Measurements from ENCODE around the gene TOM1.
"Not testable (repeated sequence)": the region's sequence is repeated elsewhere in the genome, so short reads cannot be mapped to it uniquely, and the experiment has no call there.

Gene TOM1

GRCh38 chr22:35359380-35360065 lies 59.8 kb downstream of the TOM1 start:
- no peak for TF ChIP-seq JUND (IDR thresholded peaks at IDR 0.05; ENCODE audit: low read depth)
- in situ Hi-C loops (cut with HindIII; ENCODE audit: low pct_unique_long_range_greater_than_20kb, low sequenced_read_pairs), result no loop called here
- peak in 1 of 2 experiments; percentile 40 for DNase-seq (ENCODE audit: low read depth in 1 of 2, low spot score in 1 of 2)

GRCh38 chr22:35361001-35361558 lies 61.4 kb downstream of the TOM1 start:
- in situ Hi-C loops (cut with HindIII; ENCODE audit: low pct_unique_long_range_greater_than_20kb, low sequenced_read_pairs), result no loop called here
- DNase-seq (ENCODE audit: low read depth in 1 of 2, low spot score in 1 of 2), result no peak
- no peak for TF ChIP-seq JUND (IDR thresholded peaks at IDR 0.05; ENCODE audit: low read depth)

DNA sequence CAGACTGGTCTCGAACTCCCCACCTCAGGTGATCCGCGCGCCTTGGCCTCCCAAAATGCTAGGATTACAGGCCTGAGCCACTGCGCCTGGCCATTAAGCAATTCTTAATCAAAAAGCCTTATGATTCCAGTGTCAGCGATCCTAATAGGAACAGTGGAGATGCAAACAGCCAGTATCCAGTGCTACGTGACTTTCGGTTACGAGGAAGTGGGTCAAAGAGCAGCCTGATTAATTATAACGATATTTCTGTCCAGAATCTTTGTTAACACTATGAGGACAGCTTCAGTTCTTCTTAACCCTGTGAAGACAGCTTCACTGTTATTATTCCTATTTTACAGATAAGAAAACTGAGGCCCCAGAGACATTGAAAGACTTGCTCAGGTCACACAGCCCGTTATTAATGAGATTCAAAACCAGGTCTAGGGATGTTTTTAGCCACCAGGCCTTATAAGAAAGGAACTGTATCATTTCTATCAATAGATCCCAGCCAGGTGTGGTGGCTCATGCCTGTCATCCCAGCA lies 63.9 kb downstream of the TOM1 start:
- in situ Hi-C loops (cut with HindIII; ENCODE audit: low pct_unique_long_range_greater_than_20kb, low sequenced_read_pairs), result no loop called here
- DNase-seq (ENCODE audit: low read depth in 1 of 2, low spot score in 1 of 2), result no peak

GRCh38 chr22:35364230-35364629 lies 64.5 kb downstream of the TOM1 start:
- in situ Hi-C loops (cut with HindIII; ENCODE audit: low pct_unique_long_range_greater_than_20kb, low sequenced_read_pairs); DNase-seq (ENCODE audit: low read depth in 1 of 2, low spot score in 1 of 2): not testable (repeated sequence)

More for the DNA sequence above, 63.9 kb downstream of the TOM1 start:
- no peak for TF ChIP-seq JUND (IDR thresholded peaks at IDR 0.05; ENCODE audit: low read depth)

DNA sequence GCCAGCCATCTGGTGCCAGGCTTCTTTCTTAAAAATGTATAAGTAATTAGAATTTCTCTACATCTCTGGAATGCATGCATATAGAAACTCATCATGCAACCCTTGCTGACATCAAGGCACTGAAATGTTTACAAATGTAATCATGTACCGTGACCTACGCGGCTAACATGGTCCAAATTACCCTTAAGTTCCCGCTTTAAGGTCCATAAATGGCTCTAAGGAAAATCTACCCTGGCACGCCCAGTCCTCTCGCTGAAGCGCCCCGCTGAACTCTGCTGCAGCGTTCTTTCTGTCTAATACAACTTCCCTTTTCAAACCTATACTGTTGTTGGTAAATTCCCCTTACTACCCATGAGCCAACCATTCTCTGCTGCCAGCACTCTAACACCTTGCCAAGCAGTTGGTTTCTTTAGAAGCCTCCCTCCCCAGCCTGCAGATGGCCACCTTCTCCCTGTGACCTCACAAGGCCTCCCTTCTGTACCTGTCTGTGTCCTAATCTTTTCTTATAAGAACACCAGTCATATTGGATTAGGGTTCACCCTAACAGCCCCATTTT lies 67.7 kb downstream of the TOM1 start:
- peak in 1 of 2 experiments; percentile 17 for DNase-seq (ENCODE audit: low read depth in 1 of 2, low spot score in 1 of 2)
- in situ Hi-C loops (cut with HindIII; ENCODE audit: low pct_unique_long_range_greater_than_20kb, low sequenced_read_pairs), result no loop called here
- no peak for TF ChIP-seq JUND (IDR thresholded peaks at IDR 0.05; ENCODE audit: low read depth)

DNA sequence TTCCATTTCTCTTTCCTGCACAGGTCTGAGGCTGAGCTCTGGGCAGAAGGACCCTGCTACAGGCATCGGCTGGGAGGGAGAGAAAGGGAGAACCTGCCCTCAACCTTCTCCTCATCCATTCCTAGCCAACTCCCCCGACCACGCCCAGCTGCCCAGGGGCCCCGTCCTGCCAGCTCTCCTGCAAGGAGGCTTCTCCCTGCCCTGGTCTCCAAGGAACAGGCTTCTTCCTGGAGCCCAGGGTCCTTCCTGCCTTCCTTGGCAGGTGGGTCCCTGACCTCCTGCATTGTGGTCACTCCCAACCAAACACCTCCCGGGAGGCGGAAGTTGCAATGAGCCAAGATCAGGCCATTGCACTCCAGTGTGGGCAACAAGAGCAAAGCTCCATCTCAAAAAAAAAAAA lies 68.7 kb downstream of the TOM1 start:
- DNase-seq (ENCODE audit: low read depth in 1 of 2, low spot score in 1 of 2), result no peak
- in situ Hi-C loops (cut with HindIII; ENCODE audit: low pct_unique_long_range_greater_than_20kb, low sequenced_read_pairs), result no loop called here
- no peak for TF ChIP-seq JUND (IDR thresholded peaks at IDR 0.05; ENCODE audit: low read depth)

DNA sequence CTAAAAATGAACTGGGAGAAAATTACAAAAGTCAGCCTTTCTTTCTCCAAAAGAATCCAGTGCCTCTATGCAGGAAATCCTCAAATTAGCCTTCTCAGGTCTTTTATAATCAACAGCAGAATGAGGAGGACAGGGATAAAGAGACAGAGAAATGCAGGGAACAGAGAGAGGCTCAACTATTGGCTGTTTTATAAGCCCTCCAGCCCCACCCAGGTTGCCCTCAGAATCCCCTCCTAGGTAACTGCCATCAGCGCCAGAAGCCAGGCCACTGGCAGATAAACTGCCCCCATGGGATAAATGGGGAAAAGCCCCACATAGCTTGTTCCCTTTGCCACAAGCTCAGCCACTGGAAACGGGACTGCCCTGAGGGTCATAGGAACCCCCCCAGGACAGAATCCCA lies 70.3 kb downstream of the TOM1 start:
- in situ Hi-C loops (cut with HindIII; ENCODE audit: low pct_unique_long_range_greater_than_20kb, low sequenced_read_pairs), result no loop called here
- DNase-seq (ENCODE audit: low read depth in 1 of 2, low spot score in 1 of 2), result no peak

GRCh38 chr22:35373781-35374180 lies 74.1 kb downstream of the TOM1 start:
- TF ChIP-seq JUND (IDR thresholded peaks at IDR 0.05; ENCODE audit: low read depth), result no peak
- DNase-seq (ENCODE audit: low read depth in 1 of 2, low spot score in 1 of 2), result no peak
- in situ Hi-C loops (cut with HindIII; ENCODE audit: low pct_unique_long_range_greater_than_20kb, low sequenced_read_pairs), result no loop called here

More for the DNA sequence above, 70.3 kb downstream of the TOM1 start:
- no peak for TF ChIP-seq JUND (IDR thresholded peaks at IDR 0.05; ENCODE audit: low read depth)

DNA sequence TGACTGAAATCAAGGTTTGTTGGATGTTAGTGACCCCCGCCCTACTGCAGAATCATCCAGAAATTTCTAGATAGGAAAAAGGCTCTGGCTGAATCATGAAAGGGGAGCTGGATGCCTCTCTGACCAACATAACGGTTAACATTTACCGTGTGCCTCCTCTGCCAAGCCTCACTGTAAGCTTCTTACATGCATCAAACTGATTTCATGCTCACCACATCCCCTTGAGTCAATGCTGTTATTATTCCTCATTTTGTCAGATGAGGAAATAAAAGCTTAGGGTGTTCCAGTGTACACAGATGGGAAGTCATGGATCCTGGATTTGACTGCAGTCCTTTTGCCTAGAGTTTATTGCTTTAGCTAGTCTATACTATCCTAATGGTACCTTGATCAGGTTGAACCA lies 75.3 kb downstream of the TOM1 start:
- in situ Hi-C loops (cut with HindIII; ENCODE audit: low pct_unique_long_range_greater_than_20kb, low sequenced_read_pairs), result no loop called here
- DNase-seq (ENCODE audit: low read depth in 1 of 2, low spot score in 1 of 2), result no peak
- no peak for TF ChIP-seq JUND (IDR thresholded peaks at IDR 0.05; ENCODE audit: low read depth)

DNA sequence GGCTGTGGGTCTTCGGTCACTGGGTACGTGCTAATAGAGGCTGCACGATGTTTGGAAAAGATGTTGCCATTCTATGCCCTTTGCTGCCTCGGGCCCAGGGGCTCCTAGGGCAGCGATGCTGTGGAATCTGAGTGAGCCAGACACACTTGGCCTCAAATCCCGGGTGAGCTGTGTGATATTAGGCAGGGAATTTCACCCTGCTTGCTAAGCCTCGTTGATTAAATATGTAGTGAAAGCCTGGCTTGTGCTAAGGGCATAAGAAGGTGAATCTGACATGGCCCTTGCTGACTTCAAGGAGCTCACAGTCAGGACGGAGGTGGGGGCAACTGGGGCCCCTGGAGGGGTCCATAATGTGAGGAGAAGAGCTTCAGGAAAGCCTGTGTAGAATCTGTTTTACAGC lies 75.8 kb downstream of the TOM1 start:
- no peak for DNase-seq (ENCODE audit: low read depth in 1 of 2, low spot score in 1 of 2)
- in situ Hi-C loops (cut with HindIII; ENCODE audit: low pct_unique_long_range_greater_than_20kb, low sequenced_read_pairs), result no loop called here
- no peak for TF ChIP-seq JUND (IDR thresholded peaks at IDR 0.05; ENCODE audit: low read depth)

GRCh38 chr22:35376728-35377472 lies 77.2 kb downstream of the TOM1 start:
- peak; percentile 41 to 96 for DNase-seq (ENCODE audit: low read depth in 1 of 2, low spot score in 1 of 2)
- in situ Hi-C loops (cut with HindIII; ENCODE audit: low pct_unique_long_range_greater_than_20kb, low sequenced_read_pairs), result no loop called here

DNA sequence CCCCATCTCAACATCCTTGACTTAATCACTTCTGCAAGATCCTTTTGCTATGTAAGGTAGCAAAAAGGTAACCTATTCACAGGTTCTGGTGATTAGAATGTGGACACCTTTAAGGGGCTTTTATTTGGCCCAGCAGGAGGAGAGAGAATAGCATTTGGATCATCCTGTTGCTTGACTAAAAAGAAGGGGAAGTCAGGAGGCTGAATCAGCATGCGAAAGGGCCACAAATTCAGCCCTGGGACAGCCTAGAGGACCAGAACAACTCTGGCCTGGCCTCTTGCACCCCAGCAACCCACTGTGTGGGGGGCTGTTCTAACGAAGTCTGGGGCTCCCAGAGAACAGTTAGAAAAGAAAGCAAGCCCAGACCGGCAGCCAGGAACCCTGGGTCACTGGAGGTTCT lies 78.0 kb downstream of the TOM1 start:
- TF ChIP-seq JUND (IDR thresholded peaks at IDR 0.05; ENCODE audit: low read depth), result no peak
- in situ Hi-C loops (cut with HindIII; ENCODE audit: low pct_unique_long_range_greater_than_20kb, low sequenced_read_pairs), result no loop called here
- DNase-seq (ENCODE audit: low read depth in 1 of 2, low spot score in 1 of 2), result no peak

More at GRCh38 chr22:35376728-35377472, 77.2 kb downstream of the TOM1 start:
- no peak for TF ChIP-seq JUND (IDR thresholded peaks at IDR 0.05; ENCODE audit: low read depth)

DNA sequence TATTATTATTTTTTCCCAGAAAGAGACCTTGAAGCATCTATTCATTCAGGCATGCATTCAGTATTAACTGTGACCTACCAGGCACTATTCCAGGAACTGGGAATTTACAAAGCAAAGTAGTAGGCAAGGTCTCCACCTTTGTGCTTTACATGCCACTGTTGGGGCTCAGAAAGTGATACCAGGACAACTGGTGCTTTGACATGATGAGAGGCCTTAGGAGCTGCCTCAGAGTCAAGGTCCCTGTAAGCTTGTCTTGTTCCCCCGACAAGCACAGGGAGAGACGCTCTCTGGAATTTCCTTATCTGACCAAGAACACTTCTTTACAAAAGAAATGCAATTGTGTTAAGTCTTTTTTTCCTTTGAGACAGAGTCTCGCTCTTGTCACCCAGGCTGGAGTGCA lies 78.9 kb downstream of the TOM1 start:
- in situ Hi-C loops (cut with HindIII; ENCODE audit: low pct_unique_long_range_greater_than_20kb, low sequenced_read_pairs), result no loop called here
- DNase-seq (ENCODE audit: low read depth in 1 of 2, low spot score in 1 of 2), result no peak
- TF ChIP-seq JUND (IDR thresholded peaks at IDR 0.05; ENCODE audit: low read depth), result no peak

Measured in T47D (cell line).